ENCODE measurements around the gene CAMTA2. TPM values are rescaled to one million over a fixed set of nuclear protein-coding genes. Genes with fewer than 3 reads are reported as not detected.

Gene CAMTA2
- polyA plus RNA-seq, 1 donor from 2014 or later = 7.3 TPM

- Histone ChIP-seq H3K4me3 (ENCODE audit: low read length) (no peak overlapping the region), H3K36me3 (ENCODE audit: insufficient read depth, low read length) (no peaks in the 10 kb centered on the region), H2AFZ (ENCODE audit: low read depth, low read length) (no peak overlapping the region), H3K9me2 (ENCODE audit: insufficient read depth, low read length) (no peaks in the 10 kb centered on the region), H3F3A (ENCODE audit: insufficient read depth, low read length, poor library complexity, severe bottlenecking) (no peaks in the 10 kb centered on the region), H3K27me3 (ENCODE audit: insufficient read depth, low read depth, low read length) (no peaks in the 10 kb centered on the region), H3K27ac (ENCODE audit: low read length) (no peak overlapping the region), H3K4me2 (ENCODE audit: low read length) (no peak overlapping the region), H3K9me3 (ENCODE audit: low read length) (no peaks in the 10 kb centered on the region), H3K79me2 (replicated peaks; ENCODE audit: insufficient read depth, low read length) (no peaks in the 10 kb centered on the region), H4K20me1 (ENCODE audit: insufficient read depth) (no peaks in the 10 kb centered on the region), H3K9ac (ENCODE audit: low read length) (no peak overlapping the region)
- TF ChIP-seq SMC3 (conservative IDR thresholded peaks at IDR 0.05; ENCODE audit: poor library complexity) (no peak), MXI1 (conservative IDR thresholded peaks at IDR 0.05; ENCODE audit: poor library complexity, severe bottlenecking) (no peak), EP300 (conservative IDR thresholded peaks at IDR 0.05; ENCODE audit: poor library complexity, severe bottlenecking) (no peak), POLR2AphosphoS5 (IDR thresholded peaks at IDR 0.05) (no peak), EZH2 (IDR thresholded peaks at IDR 0.05; ENCODE audit: borderline replicate concordance, insufficient read depth, low read length, poor library complexity, severe bottlenecking) (no peak), CTCF (IDR thresholded peaks at IDR 0.05; ENCODE audit: poor library complexity, severe bottlenecking) (no peak), REST (IDR thresholded peaks at IDR 0.05; ENCODE audit: borderline replicate concordance) (no peak), TAF1 (IDR thresholded peaks at IDR 0.05; ENCODE audit: low read depth) (no peak), RAD21 (conservative IDR thresholded peaks at IDR 0.05) (no peak)
These were observed 54.7 kb downstream of the CAMTA2 start for GRCh38 chr17:4932756-4933155.

GRCh38 chr17:4931963-4932362, 55.5 kb downstream of the CAMTA2 start, which contains the start of gene GP1BA:
Gene GP1BA (plus strand): TSS chr17:4932277. CDS start chr17:4932605, 328 bp downstream.
- no peaks in the 10 kb centered on the region for H3F3A ChIP-seq (ENCODE audit: insufficient read depth, low read length, poor library complexity, severe bottlenecking)
- H3K4me3 ChIP-seq (ENCODE audit: low read length) = no peak within 1 kb of the TSS
- no peak for TF ChIP-seq MXI1 (conservative IDR thresholded peaks at IDR 0.05; ENCODE audit: poor library complexity, severe bottlenecking)
- no peak for TF ChIP-seq RAD21 (conservative IDR thresholded peaks at IDR 0.05)
- no peak for TF ChIP-seq CTCF (IDR thresholded peaks at IDR 0.05; ENCODE audit: poor library complexity, severe bottlenecking)
- TF ChIP-seq TAF1 (IDR thresholded peaks at IDR 0.05; ENCODE audit: low read depth) = no peak
- TF ChIP-seq POLR2AphosphoS5 (IDR thresholded peaks at IDR 0.05) = no peak
- TF ChIP-seq EP300 (conservative IDR thresholded peaks at IDR 0.05; ENCODE audit: poor library complexity, severe bottlenecking) = no peak
- no peak for TF ChIP-seq REST (IDR thresholded peaks at IDR 0.05; ENCODE audit: borderline replicate concordance)
- no peak for TF ChIP-seq EZH2 (IDR thresholded peaks at IDR 0.05; ENCODE audit: borderline replicate concordance, insufficient read depth, low read length, poor library complexity, severe bottlenecking)
- TF ChIP-seq SMC3 (conservative IDR thresholded peaks at IDR 0.05; ENCODE audit: poor library complexity) = no peak
- no peaks in the 10 kb centered on the region for H3K27me3 ChIP-seq (ENCODE audit: insufficient read depth, low read depth, low read length)
- no peaks in the 10 kb centered on the region for H4K20me1 ChIP-seq (ENCODE audit: insufficient read depth)
- H2AFZ ChIP-seq (ENCODE audit: low read depth, low read length) = no peak within 1 kb of the TSS
- no peaks in the 10 kb centered on the region for H3K9me2 ChIP-seq (ENCODE audit: insufficient read depth, low read length)
- no peak within 1 kb of the TSS for H3K9ac ChIP-seq (ENCODE audit: low read length)
- no peaks in the 10 kb centered on the region for H3K36me3 ChIP-seq (ENCODE audit: insufficient read depth, low read length)
- H3K4me2 ChIP-seq (ENCODE audit: low read length) = no peak within 1 kb of the TSS
- H3K27ac ChIP-seq (ENCODE audit: low read length) = no peak within 1 kb of the TSS
- no peaks in the 10 kb centered on the region for H3K79me2 ChIP-seq (replicated peaks; ENCODE audit: insufficient read depth, low read length)
- H3K9me3 ChIP-seq (ENCODE audit: low read length) = no peaks in the 10 kb centered on the region
